CD4-positive, alpha-beta T cell treated with Interleukin-2 at 100 ng/mL for 4 hours (primary cell): ENCODE data around the gene SART1.
"Not testable (repeated sequence)": the region's sequence is repeated elsewhere in the genome, so short reads cannot be mapped to it uniquely, and the experiment has no call there.

ENCODE experiments used
- DNase-seq: peaks from one replicate; pipeline ENCODE4 v3.0.0-alpha.2; 2020; ENCODE audit warnings: low spot score

SART1 gene

GRCh38 chr11:66001942-66002647 lies 40.6 kb downstream of the SART1 start, which contains the start of the genes BANF1 and EIF1AD:
Gene BANF1 (plus strand): TSS chr11:66002503. CDS start chr11:66003251, 748 bp downstream.
Gene EIF1AD (minus strand): TSS chr11:66002157. CDS start chr11:66000389, 1,768 bp downstream.
- peak; percentile 96 for DNase-seq

GRCh38 chr11:66002648-66003225 lies 41.2 kb downstream of the SART1 start:
- DNase-seq = peak; percentile 59

- DNase-seq = no peak
These were observed 41.8 kb downstream of the SART1 start for GRCh38 chr11:66003291-66003690.

- no peak for DNase-seq
These were observed 42.7 kb downstream of the SART1 start for GRCh38 chr11:66004186-66004585.

GRCh38 chr11:66006134-66006890 lies 44.8 kb downstream of the SART1 start:
- no peak for DNase-seq

- no peak for DNase-seq
These were observed 45.3 kb downstream of the SART1 start for GRCh38 chr11:66006891-66007176.

- DNase-seq = no peak
These were observed 45.7 kb downstream of the SART1 start for GRCh38 chr11:66007201-66007634.

- no peak for DNase-seq
These were observed 46.5 kb downstream of the SART1 start for GRCh38 chr11:66008095-66008467.

GRCh38 chr11:66008468-66009101 lies 47.1 kb downstream of the SART1 start:
- DNase-seq = no peak

- DNase-seq = not testable (repeated sequence)
These were observed 48.5 kb downstream of the SART1 start for GRCh38 chr11:66010036-66010435.

- DNase-seq = no peak
These were observed 49.8 kb downstream of the SART1 start for GRCh38 chr11:66011239-66011784.

- no peak for DNase-seq
These were observed 50.3 kb downstream of the SART1 start, which contains the start of gene CST6 for GRCh38 chr11:66011785-66012303. Gene CST6 (plus strand): TSS chr11:66012008. CDS start chr11:66012045, 37 bp downstream.

GRCh38 chr11:66012371-66012945 lies 50.9 kb downstream of the SART1 start:
- no peak for DNase-seq

- no peak for DNase-seq
These were observed 51.6 kb downstream of the SART1 start for GRCh38 chr11:66012946-66013761.

- no peak for DNase-seq
These were observed 52.2 kb downstream of the SART1 start for GRCh38 chr11:66013762-66014100.

GRCh38 chr11:66014804-66015453 lies 53.4 kb downstream of the SART1 start:
- no peak for DNase-seq

- no peak for DNase-seq
These were observed 53.9 kb downstream of the SART1 start for GRCh38 chr11:66015454-66015881.

GRCh38 chr11:66015936-66016792 lies 54.6 kb downstream of the SART1 start:
- no peak for DNase-seq

- DNase-seq = no peak
These were observed 55.3 kb downstream of the SART1 start for GRCh38 chr11:66016793-66017177.
